Lower leg skin (tissue), 4 donors: Measurements from ENCODE around the gene TSPAN11. TPM values are rescaled to one million over a fixed set of nuclear protein-coding genes. Genes with fewer than 3 reads are reported as not detected.
"Not testable (repeated sequence)": the region's sequence is repeated elsewhere in the genome, so short reads cannot be mapped to it uniquely, and the experiment has no call there.

Source experiments
- DNase-seq, 2 donors: peaks; one replicate each; pipeline ENCODE4 v3.0.0-alpha.2; 2019; ENCODE audit warnings: low spot score in 2 of 2
- H3K4me3 ChIP-seq: fragments of 200-600 bp; sonication (generic); 2 replicates; pipeline ENCODE4 v1.5.1; 2017; ENCODE audit warnings: mild to moderate bottlenecking, low read depth; ENCODE audit not compliant: poor library complexity, severe bottlenecking
- POLR2A ChIP-seq, 2 donors: fragments of 450-650 bp; IDR thresholded peaks; one replicate each; pipeline ENCODE4 v1.6.1; 2016 to 2017; ENCODE audit warnings: antibody characterized with exemption in 2 of 2, mild to moderate bottlenecking in 1 of 2, moderate library complexity in 1 of 2
- WGBS, 2 donors: methylation state at CpG; one replicate each; pipeline ENCODE4 v1.1.5; 2018; 5-methylcytosine and 5-hydroxymethylcytosine counted together
- intact Hi-C: fragments of 100-400 bp; cut with DNase I; formaldehyde crosslinking; loops from one replicate; pipeline ENCODE4 v1.15.0; 2023; ENCODE audit warnings: low total_unique reads
- total RNA-seq, 4 donors: library from RNA; depleted of rRNA; stranded (reverse); fragments of >200 nt; gene quantifications; one replicate each; pipeline ENCODE4 v1.1.0, GENCODE V29; 2016
- TF ChIP-seq, protein P1 (sequence below), 3 donors: fragments of 450-650 bp; IDR thresholded peaks; one replicate each; pipeline ENCODE4 v1.5.1; 2016; ENCODE audit warnings: antibody characterized with exemption in 3 of 3, mild to moderate bottlenecking in 3 of 3, moderate library complexity in 2 of 3

TSPAN11 gene
- total RNA-seq, 4 donors from 2014 or later: 1.3 to 5.4 (median 2.2) TPM

DNA sequence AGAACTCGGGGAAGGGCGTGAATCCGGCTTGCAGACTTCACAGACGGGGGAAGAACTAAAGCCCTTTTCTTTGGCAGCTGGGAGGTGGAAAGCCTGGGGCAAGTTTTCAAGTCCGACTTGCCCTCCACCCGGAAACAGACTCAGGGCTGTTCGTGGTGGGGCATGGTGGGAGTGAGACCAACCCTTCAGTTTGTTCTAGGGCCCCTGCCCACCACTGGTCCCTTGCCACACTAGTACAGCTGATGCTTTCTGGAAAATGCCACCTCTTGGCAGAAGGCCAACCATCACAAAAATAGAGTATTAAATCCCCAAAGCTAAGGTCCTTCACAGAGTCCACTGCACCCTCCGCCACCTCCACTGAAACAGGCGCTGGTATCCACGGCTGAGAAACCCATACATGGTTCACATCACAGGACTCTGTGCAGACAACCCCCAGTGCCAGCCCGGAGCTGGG lies 96.8 kb downstream of the TSPAN11 start:
- WGBS, 2 donors: 57 to 68% methylated on average over 11 of the region's 11 CpGs
- no peak overlapping the region for H3K4me3 ChIP-seq
- intact Hi-C loops: no loop called here
- no peak for TF ChIP-seq POLR2A (IDR thresholded peaks at IDR 0.05)
- TF ChIP-seq, protein P1, sequence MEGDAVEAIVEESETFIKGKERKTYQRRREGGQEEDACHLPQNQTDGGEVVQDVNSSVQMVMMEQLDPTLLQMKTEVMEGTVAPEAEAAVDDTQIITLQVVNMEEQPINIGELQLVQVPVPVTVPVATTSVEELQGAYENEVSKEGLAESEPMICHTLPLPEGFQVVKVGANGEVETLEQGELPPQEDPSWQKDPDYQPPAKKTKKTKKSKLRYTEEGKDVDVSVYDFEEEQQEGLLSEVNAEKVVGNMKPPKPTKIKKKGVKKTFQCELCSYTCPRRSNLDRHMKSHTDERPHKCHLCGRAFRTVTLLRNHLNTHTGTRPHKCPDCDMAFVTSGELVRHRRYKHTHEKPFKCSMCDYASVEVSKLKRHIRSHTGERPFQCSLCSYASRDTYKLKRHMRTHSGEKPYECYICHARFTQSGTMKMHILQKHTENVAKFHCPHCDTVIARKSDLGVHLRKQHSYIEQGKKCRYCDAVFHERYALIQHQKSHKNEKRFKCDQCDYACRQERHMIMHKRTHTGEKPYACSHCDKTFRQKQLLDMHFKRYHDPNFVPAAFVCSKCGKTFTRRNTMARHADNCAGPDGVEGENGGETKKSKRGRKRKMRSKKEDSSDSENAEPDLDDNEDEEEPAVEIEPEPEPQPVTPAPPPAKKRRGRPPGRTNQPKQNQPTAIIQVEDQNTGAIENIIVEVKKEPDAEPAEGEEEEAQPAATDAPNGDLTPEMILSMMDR (IDR thresholded peaks at IDR 0.05): no peak
- peak in 1 of 2 donors; percentile 76 for DNase-seq

DNA sequence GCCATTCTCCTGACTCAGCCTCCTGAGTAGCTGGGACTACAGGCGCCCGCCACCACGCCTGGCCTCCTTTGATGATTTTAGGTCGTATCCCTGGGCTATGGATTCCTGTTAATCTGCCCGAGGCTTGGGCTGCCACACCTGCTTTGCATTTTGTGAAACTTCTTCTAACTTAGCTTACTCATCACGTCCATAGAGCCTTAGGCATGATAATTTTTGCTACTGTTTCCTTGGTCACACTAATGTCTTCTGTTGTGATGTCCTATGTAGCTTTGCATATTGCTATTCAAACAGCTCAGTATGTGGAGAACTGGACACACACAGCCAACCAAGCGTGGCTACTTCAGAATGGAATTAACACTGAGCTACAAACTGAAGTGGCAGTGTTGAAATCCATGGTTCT lies 99.7 kb downstream of the TSPAN11 start:
- WGBS, 2 donors: 82 to 86% methylated on average over 7 of the region's 7 CpGs
- no peak overlapping the region for H3K4me3 ChIP-seq
- DNase-seq: no peak
- TF ChIP-seq, protein P1 (IDR thresholded peaks at IDR 0.05): no peak
- TF ChIP-seq POLR2A (IDR thresholded peaks at IDR 0.05): no peak
- intact Hi-C loops: no loop called here

DNA sequence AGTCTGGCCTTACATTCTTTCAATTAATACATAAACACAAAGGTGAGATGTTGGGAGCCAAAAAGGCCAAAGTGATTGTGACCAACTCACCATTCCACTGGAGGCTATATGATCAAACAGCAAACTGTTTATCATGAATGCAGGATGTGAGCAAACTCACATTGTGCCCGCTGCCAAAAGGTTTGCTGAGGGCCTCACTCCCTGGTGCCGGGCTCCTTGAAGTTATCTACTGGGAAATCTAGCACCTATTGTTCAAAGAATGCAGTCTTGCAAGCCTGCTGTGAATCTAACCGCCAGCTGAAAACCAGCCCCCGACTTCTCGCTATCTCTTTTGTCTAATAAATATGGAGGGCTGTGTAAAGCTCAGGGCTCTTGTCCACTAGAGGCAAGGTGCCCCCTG lies 100.5 kb downstream of the TSPAN11 start:
- 90 to 94% methylated on average over 5 of the region's 5 CpGs for WGBS, 2 donors
- DNase-seq, H3K4me3 ChIP-seq, intact Hi-C loops: not testable (repeated sequence)

DNA sequence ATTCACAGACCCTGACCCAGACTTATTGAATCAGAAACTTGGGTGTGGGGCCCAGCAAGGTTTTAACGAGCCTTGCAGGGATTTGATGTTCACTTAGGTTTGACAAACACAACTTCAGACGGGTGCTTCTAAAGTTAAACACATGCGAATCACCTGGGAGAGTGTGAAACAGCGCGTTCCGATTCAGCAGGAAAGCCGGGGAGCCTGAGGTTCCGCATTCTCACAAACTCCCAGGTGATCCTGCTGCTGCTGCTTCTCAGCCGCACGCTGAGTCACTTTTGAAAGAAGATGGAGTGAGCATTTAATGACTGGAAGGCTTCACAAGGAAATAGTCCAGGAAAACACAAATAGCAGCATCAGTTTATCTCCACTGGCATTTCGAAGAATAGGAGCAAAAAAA lies 102.9 kb downstream of the TSPAN11 start:
- no peak for TF ChIP-seq POLR2A (IDR thresholded peaks at IDR 0.05)
- TF ChIP-seq, protein P1 (IDR thresholded peaks at IDR 0.05): no peak
- intact Hi-C loops: no loop called here
- peak in 1 of 2 donors; percentile 58 for DNase-seq
- no peak overlapping the region for H3K4me3 ChIP-seq
- 88 to 91% methylated on average over 11 of the region's 11 CpGs for WGBS, 2 donors

DNA sequence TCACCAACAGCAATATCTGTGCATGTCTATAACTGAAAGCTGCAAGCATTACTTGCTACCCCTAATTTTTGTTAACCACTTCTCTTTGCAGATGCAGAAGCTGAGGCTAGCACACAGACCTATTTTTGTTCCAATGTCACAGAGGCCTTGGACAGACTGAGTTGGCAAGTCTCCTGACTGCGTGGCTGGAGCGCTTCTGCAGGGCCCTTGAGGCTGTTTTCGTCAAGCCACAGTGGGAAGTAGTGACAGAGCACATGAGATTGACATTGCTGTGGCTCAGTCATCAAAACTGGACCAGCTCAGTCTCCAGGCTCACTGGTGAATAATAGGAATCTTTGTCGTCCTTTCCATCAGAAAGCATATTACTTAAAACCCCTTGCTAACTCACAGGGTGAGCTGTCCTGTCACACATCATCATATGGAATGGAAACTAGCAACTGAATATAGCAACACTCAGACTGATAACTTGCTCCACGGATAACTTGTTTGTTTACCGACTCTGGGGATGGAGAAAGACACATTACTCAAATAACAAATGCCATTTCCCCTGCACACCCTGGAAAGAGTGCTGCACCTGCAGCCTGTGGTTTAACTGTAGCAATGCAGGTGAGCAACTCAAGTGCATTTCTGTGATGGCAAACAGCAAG lies 103.5 kb downstream of the TSPAN11 start:
- H3K4me3 ChIP-seq: no peak overlapping the region
- no peak for DNase-seq
- intact Hi-C loops: no loop called here
- WGBS, 2 donors: 62 to 67% methylated on average over 6 of the region's 6 CpGs
- TF ChIP-seq POLR2A (IDR thresholded peaks at IDR 0.05): no peak
- TF ChIP-seq, protein P1 (IDR thresholded peaks at IDR 0.05): no peak

DNA sequence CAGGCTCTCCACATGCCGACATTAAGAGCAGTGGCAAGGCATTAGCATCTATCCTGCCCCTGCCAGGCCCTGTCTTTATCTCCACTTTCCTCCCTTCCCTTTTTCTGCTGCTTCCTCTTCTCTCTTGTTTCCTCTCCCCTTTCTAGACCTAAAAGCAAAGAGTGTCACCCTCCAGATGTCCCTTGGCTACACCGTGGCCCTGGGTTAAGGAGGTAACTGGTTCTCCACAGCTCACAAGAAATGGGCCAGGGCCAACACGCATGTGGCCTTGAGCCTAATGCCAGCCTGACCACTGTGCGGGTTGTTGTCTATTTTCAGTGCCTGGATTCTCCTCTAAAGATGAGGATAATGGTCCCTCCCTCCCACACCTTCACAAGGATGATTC lies 105.4 kb downstream of the TSPAN11 start:
- DNase-seq: peak in 1 of 2 donors; percentile 29
- no peak overlapping the region for H3K4me3 ChIP-seq
- intact Hi-C loops: no loop called here
- 81 to 83% methylated on average over 4 of the region's 4 CpGs for WGBS, 2 donors
- TF ChIP-seq, protein P1 (IDR thresholded peaks at IDR 0.05): no peak
- TF ChIP-seq POLR2A (IDR thresholded peaks at IDR 0.05): no peak
